NB4 (cell line): ENCODE measurements around the gene TAF15.

Experiments used
- MYC ChIP-seq: IDR thresholded peaks from 2 replicates; pipeline ENCODE4 v1.6.1; 2011; ENCODE audit warnings: low read depth, low read length
- POLR2A ChIP-seq: IDR thresholded peaks from 2 replicates; pipeline ENCODE4 v1.6.1; 2011; ENCODE audit warnings: mild to moderate bottlenecking; ENCODE audit not compliant: insufficient read length; ENCODE audit errors: extremely low read depth
- TF ChIP-seq, protein P1 (sequence below): IDR thresholded peaks from one replicate; pipeline ENCODE4 v1.5.1; 2012; ENCODE audit warnings: low read depth, low read length
- TF ChIP-seq, protein P2 (sequence below): IDR thresholded peaks from 2 replicates; pipeline ENCODE4 v1.6.1; 2011; ENCODE audit warnings: low read depth, low read length

DNA sequence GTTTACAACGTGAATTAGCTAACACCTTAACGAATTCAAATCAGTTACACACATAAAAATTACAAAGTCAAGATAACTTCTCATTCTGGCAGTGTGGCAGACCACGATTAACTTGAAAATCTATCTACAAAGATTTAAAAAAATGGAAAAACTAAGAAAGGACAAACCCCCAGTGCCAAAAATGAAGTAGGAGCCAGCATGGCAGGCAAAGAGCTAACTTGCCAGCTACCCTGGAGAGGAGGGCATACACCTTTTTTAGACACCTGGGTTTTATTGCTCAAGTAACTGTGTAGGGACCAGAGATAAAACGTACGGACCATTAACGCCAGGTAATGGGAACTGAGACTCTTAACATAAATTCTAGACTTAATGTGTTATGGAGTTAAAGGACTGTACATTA is 2.5 kb downstream of the TAF15 start:
- TF ChIP-seq, protein P1, sequence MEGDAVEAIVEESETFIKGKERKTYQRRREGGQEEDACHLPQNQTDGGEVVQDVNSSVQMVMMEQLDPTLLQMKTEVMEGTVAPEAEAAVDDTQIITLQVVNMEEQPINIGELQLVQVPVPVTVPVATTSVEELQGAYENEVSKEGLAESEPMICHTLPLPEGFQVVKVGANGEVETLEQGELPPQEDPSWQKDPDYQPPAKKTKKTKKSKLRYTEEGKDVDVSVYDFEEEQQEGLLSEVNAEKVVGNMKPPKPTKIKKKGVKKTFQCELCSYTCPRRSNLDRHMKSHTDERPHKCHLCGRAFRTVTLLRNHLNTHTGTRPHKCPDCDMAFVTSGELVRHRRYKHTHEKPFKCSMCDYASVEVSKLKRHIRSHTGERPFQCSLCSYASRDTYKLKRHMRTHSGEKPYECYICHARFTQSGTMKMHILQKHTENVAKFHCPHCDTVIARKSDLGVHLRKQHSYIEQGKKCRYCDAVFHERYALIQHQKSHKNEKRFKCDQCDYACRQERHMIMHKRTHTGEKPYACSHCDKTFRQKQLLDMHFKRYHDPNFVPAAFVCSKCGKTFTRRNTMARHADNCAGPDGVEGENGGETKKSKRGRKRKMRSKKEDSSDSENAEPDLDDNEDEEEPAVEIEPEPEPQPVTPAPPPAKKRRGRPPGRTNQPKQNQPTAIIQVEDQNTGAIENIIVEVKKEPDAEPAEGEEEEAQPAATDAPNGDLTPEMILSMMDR = no peak
- TF ChIP-seq POLR2A (no peak), MYC (no peak)
- TF ChIP-seq, protein P2, sequence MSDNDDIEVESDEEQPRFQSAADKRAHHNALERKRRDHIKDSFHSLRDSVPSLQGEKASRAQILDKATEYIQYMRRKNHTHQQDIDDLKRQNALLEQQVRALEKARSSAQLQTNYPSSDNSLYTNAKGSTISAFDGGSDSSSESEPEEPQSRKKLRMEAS = no peak
